ENCODE results near the gene OR13J1. TPM values are rescaled to one million over a fixed set of nuclear protein-coding genes. Genes with fewer than 3 reads are reported as not detected.

The OR13J1 gene
- total and polyA plus RNA-seq, 4 donors = not detected

DNA sequence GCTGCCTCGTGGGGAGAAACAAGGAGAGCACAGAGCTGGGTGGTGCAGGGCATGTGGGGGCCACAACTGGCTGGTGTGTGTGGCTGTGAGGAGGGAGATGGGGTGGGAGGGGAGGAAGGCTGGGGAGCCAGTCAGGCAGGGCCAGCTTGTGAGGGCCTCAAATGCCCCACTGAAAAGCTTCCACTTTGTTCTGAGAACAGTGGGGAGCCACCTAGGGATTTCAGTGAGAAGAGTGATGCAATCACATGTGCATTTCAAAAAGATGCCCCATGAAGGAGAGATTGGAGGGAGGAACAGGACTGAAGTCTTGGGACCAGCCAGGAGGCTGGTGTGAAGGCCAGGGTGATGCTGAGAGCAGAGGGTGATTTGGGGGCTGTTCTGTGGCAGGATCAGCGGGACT lies 1.3 kb downstream of the OR13J1 start:
- DNase-seq = peak in 1 of 2 donors; percentile 25
- H3K4me3 ChIP-seq (ENCODE audit: low read length in 2 of 2) = no peak overlapping the region
- H3K36me3 ChIP-seq (ENCODE audit: control insufficient read depth in 1 of 2, insufficient read depth in 2 of 2, low read length in 1 of 2) = no peaks in the 10 kb centered on the region
- intact Hi-C loops (cut with DNase I) = no loop called here
- no peaks in the 10 kb centered on the region for H3K27me3 ChIP-seq (ENCODE audit: control insufficient read depth in 1 of 2, insufficient read depth in 2 of 2, low read length in 1 of 2)
- no peak for ATAC-seq (ENCODE audit: low FRiP score)
- no peak overlapping the region for H3K27ac ChIP-seq (ENCODE audit: low read depth in 1 of 2, low read length in 2 of 2)
- WGBS, 2 donors = 83% methylated on average over 2 of the region's 2 CpGs
- no peaks in the 10 kb centered on the region for H3K9me3 ChIP-seq (ENCODE audit: control insufficient read depth, low read length)
- H3K4me1 ChIP-seq (ENCODE audit: control insufficient read depth in 1 of 2, insufficient read depth in 2 of 2, low read length in 2 of 2) = no peaks in the 10 kb centered on the region

DNA sequence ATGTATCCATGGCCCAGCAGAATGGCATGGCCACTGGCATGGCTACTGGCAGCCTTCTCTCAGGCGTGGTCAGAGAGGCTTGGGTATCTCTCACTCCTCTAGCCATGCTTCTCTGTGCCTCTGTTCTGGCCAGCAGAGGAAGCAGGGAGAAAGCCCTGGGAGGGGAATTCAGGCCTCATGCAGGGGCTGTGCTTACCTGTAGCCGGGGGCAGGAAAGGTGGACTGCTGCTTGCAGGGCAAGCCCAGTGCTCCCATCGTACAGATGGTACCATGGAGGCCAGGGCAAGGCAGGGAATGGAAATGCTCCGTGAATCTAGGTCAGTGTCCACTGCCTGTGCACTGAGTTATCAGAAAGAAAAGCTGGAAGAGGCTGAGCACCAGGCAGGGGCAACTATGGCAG lies 2.7 kb downstream of the OR13J1 start:
- WGBS, 2 donors = 92 to 96% methylated on average over 4 of the region's 4 CpGs
- no peaks in the 10 kb centered on the region for H3K9me3 ChIP-seq (ENCODE audit: control insufficient read depth, low read length)
- H3K27ac ChIP-seq (ENCODE audit: low read depth in 1 of 2, low read length in 2 of 2) = no peak overlapping the region
- no peaks in the 10 kb centered on the region for H3K4me1 ChIP-seq (ENCODE audit: control insufficient read depth in 1 of 2, insufficient read depth in 2 of 2, low read length in 2 of 2)
- intact Hi-C loops (cut with DNase I) = no loop called here
- no peak for ATAC-seq (ENCODE audit: low FRiP score)
- no peaks in the 10 kb centered on the region for H3K27me3 ChIP-seq (ENCODE audit: control insufficient read depth in 1 of 2, insufficient read depth in 2 of 2, low read length in 1 of 2)
- H3K36me3 ChIP-seq (ENCODE audit: control insufficient read depth in 1 of 2, insufficient read depth in 2 of 2, low read length in 1 of 2) = no peaks in the 10 kb centered on the region
- no peak for DNase-seq
- no peak overlapping the region for H3K4me3 ChIP-seq (ENCODE audit: low read length in 2 of 2)

- intact Hi-C loops (cut with DNase I) = no loop called here
- Histone ChIP-seq H3K27me3 (ENCODE audit: control insufficient read depth in 1 of 2, insufficient read depth in 2 of 2, low read length in 1 of 2) (no peaks in the 10 kb centered on the region), H3K27ac (ENCODE audit: low read depth in 1 of 2, low read length in 2 of 2) (no peak overlapping the region), H3K36me3 (ENCODE audit: control insufficient read depth in 1 of 2, insufficient read depth in 2 of 2, low read length in 1 of 2) (no peaks in the 10 kb centered on the region), H3K4me3 (ENCODE audit: low read length in 2 of 2) (no peak overlapping the region), H3K9me3 (ENCODE audit: control insufficient read depth, low read length) (no peaks in the 10 kb centered on the region), H3K4me1 (ENCODE audit: control insufficient read depth in 1 of 2, insufficient read depth in 2 of 2, low read length in 2 of 2) (no peaks in the 10 kb centered on the region)
- 80 to 86% methylated on average over 8 of the region's 8 CpGs for WGBS, 2 donors
- no peak for ATAC-seq (ENCODE audit: low FRiP score)
- DNase-seq = no peak
Observed at GRCh38 chr9:35864695-35865255, 5.4 kb downstream of the OR13J1 start.

DNA sequence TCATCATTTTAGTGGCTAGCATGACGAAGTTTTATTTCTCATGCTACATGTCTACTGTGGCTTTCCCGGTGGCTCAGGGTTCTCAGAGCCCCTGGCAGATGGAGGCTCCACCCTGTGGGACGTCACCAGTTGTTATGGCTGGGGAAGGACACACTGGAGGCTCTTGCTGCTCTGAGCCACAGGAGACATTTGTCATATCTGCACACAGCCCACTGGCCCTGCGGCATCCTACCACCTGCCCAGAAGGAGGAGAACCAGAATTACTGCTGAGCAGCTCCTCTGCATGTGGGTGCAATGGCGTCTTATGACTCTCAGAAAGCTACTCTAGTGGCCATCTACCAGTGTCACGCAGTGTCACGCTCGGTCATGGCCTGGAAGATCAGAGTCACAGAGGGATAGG lies 6.6 kb downstream of the OR13J1 start:
- intact Hi-C loops (cut with DNase I) = no loop called here
- DNase-seq (no peak), ATAC-seq (ENCODE audit: low FRiP score) (no peak)
- Histone ChIP-seq H3K4me3 (ENCODE audit: low read length in 2 of 2) (no peak overlapping the region), H3K9me3 (ENCODE audit: control insufficient read depth, low read length) (no peaks in the 10 kb centered on the region), H3K27ac (ENCODE audit: low read depth in 1 of 2, low read length in 2 of 2) (no peak overlapping the region), H3K36me3 (ENCODE audit: control insufficient read depth in 1 of 2, insufficient read depth in 2 of 2, low read length in 1 of 2) (no peaks in the 10 kb centered on the region), H3K4me1 (ENCODE audit: control insufficient read depth in 1 of 2, insufficient read depth in 2 of 2, low read length in 2 of 2) (no peaks in the 10 kb centered on the region), H3K27me3 (ENCODE audit: control insufficient read depth in 1 of 2, insufficient read depth in 2 of 2, low read length in 1 of 2) (no peaks in the 10 kb centered on the region)
- 69 to 71% methylated on average over 8 of the region's 8 CpGs for WGBS, 2 donors

- no peak overlapping the region for H3K27ac ChIP-seq (ENCODE audit: low read depth in 1 of 2, low read length in 2 of 2)
- H3K36me3 ChIP-seq (ENCODE audit: control insufficient read depth in 1 of 2, insufficient read depth in 2 of 2, low read length in 1 of 2) = no peaks in the 10 kb centered on the region
- no peaks in the 10 kb centered on the region for H3K9me3 ChIP-seq (ENCODE audit: control insufficient read depth, low read length)
- H3K4me1 ChIP-seq (ENCODE audit: control insufficient read depth in 1 of 2, insufficient read depth in 2 of 2, low read length in 2 of 2) = no peaks in the 10 kb centered on the region
- WGBS, 2 donors = 88 to 92% methylated on average over 4 of the region's 4 CpGs
- intact Hi-C loops (cut with DNase I) = no loop called here
- DNase-seq (no peak), ATAC-seq (ENCODE audit: low FRiP score) (peak; percentile 7)
- H3K4me3 ChIP-seq (ENCODE audit: low read length in 2 of 2) = no peak overlapping the region
- H3K27me3 ChIP-seq (ENCODE audit: control insufficient read depth in 1 of 2, insufficient read depth in 2 of 2, low read length in 1 of 2) = no peaks in the 10 kb centered on the region
Observed at GRCh38 chr9:35862328-35862727, 7.9 kb downstream of the OR13J1 start.

- WGBS, 2 donors = 62% methylated on average over 12 of the region's 12 CpGs
- DNase-seq = no peak
- Histone ChIP-seq H3K9me3 (ENCODE audit: control insufficient read depth, low read length) (no peaks in the 10 kb centered on the region), H3K4me1 (ENCODE audit: control insufficient read depth in 1 of 2, insufficient read depth in 2 of 2, low read length in 2 of 2) (no peaks in the 10 kb centered on the region), H3K36me3 (ENCODE audit: control insufficient read depth in 1 of 2, insufficient read depth in 2 of 2, low read length in 1 of 2) (no peaks in the 10 kb centered on the region), H3K27ac (ENCODE audit: low read depth in 1 of 2, low read length in 2 of 2) (no peak overlapping the region), H3K4me3 (ENCODE audit: low read length in 2 of 2) (no peak overlapping the region), H3K27me3 (ENCODE audit: control insufficient read depth in 1 of 2, insufficient read depth in 2 of 2, low read length in 1 of 2) (no peaks in the 10 kb centered on the region)
- no peak for ATAC-seq (ENCODE audit: low FRiP score)
- intact Hi-C loops (cut with DNase I) = no loop called here
Observed at GRCh38 chr9:35861161-35861897, 8.9 kb downstream of the OR13J1 start.

DNA sequence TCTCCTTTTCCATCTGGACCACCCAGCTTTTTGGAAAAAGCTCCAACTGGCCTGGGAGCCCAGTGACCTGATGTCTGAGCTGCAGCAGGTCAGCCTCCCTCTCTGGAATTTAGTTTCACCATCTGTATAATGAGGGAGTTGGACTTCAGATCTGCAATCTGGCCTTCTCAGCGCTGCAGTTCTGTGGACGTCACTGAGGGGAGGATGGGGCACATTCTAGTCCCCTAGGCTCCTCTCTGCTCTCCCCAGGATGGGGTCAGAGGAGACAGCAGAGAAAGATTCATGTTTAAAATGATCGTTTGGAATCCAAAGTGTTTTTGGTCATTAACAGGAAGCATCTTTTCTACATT lies 10.2 kb downstream of the OR13J1 start:
- intact Hi-C loops (cut with DNase I) = no loop called here
- no peaks in the 10 kb centered on the region for H3K9me3 ChIP-seq (ENCODE audit: control insufficient read depth, low read length)
- no peak overlapping the region for H3K27ac ChIP-seq (ENCODE audit: low read depth in 1 of 2, low read length in 2 of 2)
- no peaks in the 10 kb centered on the region for H3K27me3 ChIP-seq (ENCODE audit: control insufficient read depth in 1 of 2, insufficient read depth in 2 of 2, low read length in 1 of 2)
- H3K4me3 ChIP-seq (ENCODE audit: low read length in 2 of 2) = no peak overlapping the region
- ATAC-seq (ENCODE audit: low FRiP score) (no peak), DNase-seq (no peak)
- H3K4me1 ChIP-seq (ENCODE audit: control insufficient read depth in 1 of 2, insufficient read depth in 2 of 2, low read length in 2 of 2) = no peaks in the 10 kb centered on the region
- 37 to 52% methylated on average over 3 of the region's 3 CpGs for WGBS, 2 donors
- no peaks in the 10 kb centered on the region for H3K36me3 ChIP-seq (ENCODE audit: control insufficient read depth in 1 of 2, insufficient read depth in 2 of 2, low read length in 1 of 2)

DNA sequence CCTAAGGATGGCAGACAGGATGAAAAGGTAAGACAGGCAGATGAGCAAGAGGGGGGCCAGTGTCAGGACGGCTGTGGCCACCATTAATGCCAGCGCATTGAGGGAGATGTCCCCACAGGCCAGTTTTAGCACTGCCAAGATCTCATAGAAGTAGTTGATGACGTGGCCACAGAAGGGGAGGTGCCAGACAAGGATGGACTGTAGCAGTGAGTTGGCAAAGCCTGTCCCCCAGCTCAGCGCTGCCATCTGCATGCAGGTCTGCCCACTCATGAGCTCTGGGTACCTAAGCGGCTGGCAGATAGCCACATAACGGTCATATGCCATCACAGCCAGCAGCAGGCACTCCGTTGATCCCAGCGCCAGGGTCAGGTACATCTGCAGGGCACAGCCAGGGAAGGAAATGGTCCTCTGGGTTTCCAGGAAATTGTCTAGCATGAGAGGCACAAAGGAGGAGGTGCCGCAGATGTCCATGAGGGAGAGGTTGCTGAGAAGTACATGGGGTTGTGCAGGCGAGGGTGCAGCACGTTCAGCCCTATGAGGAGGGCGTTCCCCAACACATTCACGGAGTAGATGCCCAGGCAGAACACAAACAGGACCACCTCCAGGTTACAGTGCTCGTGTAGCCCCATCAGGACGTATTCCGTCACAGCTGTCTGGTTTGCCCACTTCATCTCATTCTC lies 10.8 kb downstream of the OR13J1 start:
- H3K4me3 ChIP-seq (ENCODE audit: low read length in 2 of 2) = no peak overlapping the region
- no peaks in the 10 kb centered on the region for H3K9me3 ChIP-seq (ENCODE audit: control insufficient read depth, low read length)
- H3K36me3 ChIP-seq (ENCODE audit: control insufficient read depth in 1 of 2, insufficient read depth in 2 of 2, low read length in 1 of 2) = no peaks in the 10 kb centered on the region
- intact Hi-C loops (cut with DNase I) = no loop called here
- no peaks in the 10 kb centered on the region for H3K27me3 ChIP-seq (ENCODE audit: control insufficient read depth in 1 of 2, insufficient read depth in 2 of 2, low read length in 1 of 2)
- no peaks in the 10 kb centered on the region for H3K4me1 ChIP-seq (ENCODE audit: control insufficient read depth in 1 of 2, insufficient read depth in 2 of 2, low read length in 2 of 2)
- H3K27ac ChIP-seq (ENCODE audit: low read depth in 1 of 2, low read length in 2 of 2) = no peak overlapping the region
- 45 to 53% methylated on average over 16 of the region's 16 CpGs for WGBS, 2 donors
- ATAC-seq (ENCODE audit: low FRiP score) (no peak), DNase-seq (no peak)

- WGBS, 2 donors = 66 to 78% methylated on average over 5 of the region's 5 CpGs
- Histone ChIP-seq H3K27ac (ENCODE audit: low read depth in 1 of 2, low read length in 2 of 2) (no peak overlapping the region), H3K9me3 (ENCODE audit: control insufficient read depth, low read length) (no peaks in the 10 kb centered on the region), H3K36me3 (ENCODE audit: control insufficient read depth in 1 of 2, insufficient read depth in 2 of 2, low read length in 1 of 2) (no peaks in the 10 kb centered on the region), H3K4me3 (ENCODE audit: low read length in 2 of 2) (no peak overlapping the region), H3K4me1 (ENCODE audit: control insufficient read depth in 1 of 2, insufficient read depth in 2 of 2, low read length in 2 of 2) (no peaks in the 10 kb centered on the region), H3K27me3 (ENCODE audit: control insufficient read depth in 1 of 2, insufficient read depth in 2 of 2, low read length in 1 of 2) (no peaks in the 10 kb centered on the region)
- ATAC-seq (ENCODE audit: low FRiP score) = no peak
- no peak for DNase-seq
- intact Hi-C loops (cut with DNase I) = no loop called here
Observed at GRCh38 chr9:35858458-35858857, 11.7 kb downstream of the OR13J1 start.
